HepG2 (cell line): Measurements from ENCODE around the gene IL32. TPM values are rescaled to one million over a fixed set of nuclear protein-coding genes. Genes with fewer than 3 reads are reported as not detected.

Source experiments
- ATAD3A ChIP-seq: sonication (generic); formaldehyde crosslinking; IDR thresholded peaks from 2 replicates; pipeline ENCODE4 v1.4.0; 2020; ENCODE audit warnings: missing genetic modification reagents
- ERF ChIP-seq: IDR thresholded peaks from 2 replicates; pipeline ENCODE4 v1.6.1; 2018; ENCODE audit warnings: missing biosample characterization, missing genetic modification reagents
- FOSL1 ChIP-seq: sonication (generic); formaldehyde crosslinking; IDR thresholded peaks from 2 replicates; pipeline ENCODE4 v1.9.0; 2021; ENCODE audit warnings: missing genetic modification reagents, borderline replicate concordance
- FOXO1 ChIP-seq: sonication (generic); formaldehyde crosslinking; IDR thresholded peaks from 2 replicates; pipeline ENCODE4 v1.4.0; 2020; ENCODE audit warnings: missing genetic modification reagents
- GABPA ChIP-seq, 2 experiments: IDR thresholded peaks; 2 replicates each; pipeline ENCODE4 v1.6.1; 2011 to 2016; ENCODE audit warnings: low read depth in 2 of 2, low read length in 1 of 2, missing biosample characterization in 1 of 2, missing genetic modification characterization in 1 of 2
- HNF4A ChIP-seq: sonication (generic); formaldehyde crosslinking; IDR thresholded peaks from 2 replicates; pipeline ENCODE4 v1.4.0; 2020; ENCODE audit warnings: missing genetic modification reagents
- HOXA7 ChIP-seq: sonication (generic); formaldehyde crosslinking; IDR thresholded peaks from 2 replicates; pipeline ENCODE4 v1.8.1; 2022; ENCODE audit warnings: mild to moderate bottlenecking, missing genetic modification reagents, moderate library complexity
- MAFF ChIP-seq: IDR thresholded peaks from 2 replicates; pipeline ENCODE4 v1.6.1; 2011; ENCODE audit warnings: low read depth, low read length, improper control_type of control experiment
- PRPF4 ChIP-seq: fragments of 200-400 bp; formaldehyde crosslinking; IDR thresholded peaks from 2 replicates; pipeline ENCODE4 v1.6.1; 2016; ENCODE audit warnings: low read length, low read depth; ENCODE audit not compliant: poor library complexity, severe bottlenecking
- RBAK ChIP-seq: sonication (generic); formaldehyde crosslinking; IDR thresholded peaks from 2 replicates; pipeline ENCODE4 v1.5.1; 2020; ENCODE audit warnings: mild to moderate bottlenecking, missing genetic modification reagents
- RFX1 ChIP-seq: fragments of 450-650 bp; IDR thresholded peaks from 2 replicates; pipeline ENCODE4 v1.6.1; 2017
- RFXAP ChIP-seq: sonication (generic); formaldehyde crosslinking; IDR thresholded peaks from 2 replicates; pipeline ENCODE4 v1.4.0; 2020; ENCODE audit warnings: missing genetic modification reagents, borderline replicate concordance
- TOPORS ChIP-seq: sonication (generic); formaldehyde crosslinking; IDR thresholded peaks from 2 replicates; pipeline ENCODE4 v1.8.0; 2023; ENCODE audit warnings: mild to moderate bottlenecking, missing genetic modification reagents
- ZBTB3 ChIP-seq: sonication (generic); formaldehyde crosslinking; IDR thresholded peaks from 2 replicates; pipeline ENCODE4 v1.4.0; 2020; ENCODE audit warnings: low read depth, mild to moderate bottlenecking, moderate library complexity, missing genetic modification reagents, borderline replicate concordance
- ZBTB42 ChIP-seq: sonication (generic); formaldehyde crosslinking; IDR thresholded peaks from 2 replicates; pipeline ENCODE4 v1.5.0; 2020; ENCODE audit warnings: mild to moderate bottlenecking, missing genetic modification reagents
- ZFP90 ChIP-seq: sonication (generic); formaldehyde crosslinking; IDR thresholded peaks from 2 replicates; pipeline ENCODE4 v1.8.0; 2022; ENCODE audit warnings: missing genetic modification reagents, mild to moderate bottlenecking, inconsistent platforms, borderline replicate concordance
- ZNF256 ChIP-seq: sonication (generic); formaldehyde crosslinking; conservative IDR thresholded peaks from 2 replicates; pipeline ENCODE4 v1.4.0; 2020; ENCODE audit warnings: missing genetic modification reagents
- ZNF607 ChIP-seq: sonication (generic); formaldehyde crosslinking; IDR thresholded peaks from 2 replicates; pipeline ENCODE4 v1.5.1; 2020; ENCODE audit warnings: missing genetic modification reagents, mild to moderate bottlenecking, borderline replicate concordance
- ZNF879 ChIP-seq: sonication (generic); formaldehyde crosslinking; IDR thresholded peaks from 2 replicates; pipeline ENCODE4 v1.8.1; 2023; ENCODE audit warnings: missing genetic modification reagents
- polyA plus RNA-seq, 8 experiments: library from polyadenylated mRNA; depleted of rRNA in 3 of 8; stranded (reverse) in 7 of 8; unstranded in 1 of 8; fragments of >200 nt; fragmentation: Illumina TruSeq in 4 of 8; extraction: Trizol in 4 of 8; gene quantifications; 2 replicates each; pipeline versions ENCODE4 v1.2.1 to v1.2.3, GENCODE V29; 2011 to 2016; ENCODE audit warnings: low read depth in 4 of 8, missing spikeins in 1 of 8, mixed read lengths in 1 of 8; ENCODE audit not compliant: insufficient read depth in 1 of 8
- total RNA-seq, 5 experiments: library from RNA; depleted of rRNA; stranded (reverse); fragments of >200 nt; fragmentation: Illumina TruSeq; extraction: Trizol; gene quantifications; 2 replicates each; pipeline ENCODE4 v1.2.3, GENCODE V29; 2016; ENCODE audit warnings: low read depth in 1 of 5
- TF ChIP-seq, protein P1 (sequence below): sonication (generic); formaldehyde crosslinking; IDR thresholded peaks from 2 replicates; pipeline ENCODE4; 2020; ENCODE audit warnings: missing genetic modification reagents, mild to moderate bottlenecking, borderline replicate concordance
- TF ChIP-seq, protein P2 (sequence below): IDR thresholded peaks from 2 replicates; pipeline ENCODE4 v1.6.1; 2012; ENCODE audit warnings: low read length, improper control_type of control experiment
- TF ChIP-seq, protein P3 (sequence below): sonication (generic); formaldehyde crosslinking; IDR thresholded peaks from 2 replicates; pipeline ENCODE4 v1.4.0; 2020; ENCODE audit warnings: mild to moderate bottlenecking, low read depth, missing genetic modification reagents

Gene IL32
- total and polyA plus RNA-seq, 2 of the 13 experiments (the other 11 are each of a cell fraction or from before 2014, with no cell fraction given) = 115 to 165 TPM

DNA sequence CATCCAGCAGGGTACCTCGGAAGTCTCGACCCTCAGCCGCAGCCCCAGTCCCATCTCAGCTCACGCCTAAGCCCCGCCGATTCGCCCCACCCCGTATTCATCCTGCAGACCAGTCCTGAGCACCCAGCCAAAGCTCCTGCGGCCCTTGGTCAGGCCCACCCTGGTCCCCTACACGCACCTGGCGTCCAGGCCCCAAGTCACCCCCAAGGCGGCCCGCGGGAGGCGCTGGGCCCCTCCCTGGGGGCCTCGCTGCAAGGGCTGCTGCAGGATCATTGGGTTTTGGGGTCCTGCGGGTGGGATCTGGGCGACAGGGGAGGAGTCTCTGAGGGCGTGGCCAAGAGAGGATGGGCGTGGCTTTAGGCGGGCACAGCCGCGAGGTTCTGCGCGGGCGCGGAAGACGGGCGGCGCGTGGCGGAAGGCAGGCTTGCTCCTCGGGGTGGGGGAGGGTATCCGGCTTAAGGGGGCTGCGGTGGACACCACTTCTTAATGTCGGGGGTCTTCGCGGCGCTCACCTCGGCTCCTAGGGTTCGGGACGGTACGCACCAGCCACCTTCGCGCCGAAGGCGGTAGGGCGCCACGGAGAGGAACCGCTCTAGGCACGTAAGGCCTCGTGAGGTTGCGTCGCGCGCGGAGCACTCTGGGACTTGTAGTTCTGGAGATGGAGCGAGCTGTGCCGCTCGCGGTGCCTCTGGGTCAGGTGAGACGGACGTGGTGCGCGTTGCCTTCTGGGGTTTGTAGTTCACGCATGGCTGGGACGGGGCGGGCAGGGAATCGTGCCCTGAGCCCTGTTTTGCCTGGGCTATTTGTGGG is 41.6 kb upstream of the IL32 start, which contains the start of the genes HCFC1R1 and THOC6 (continued):
- TF ChIP-seq, protein P1, sequence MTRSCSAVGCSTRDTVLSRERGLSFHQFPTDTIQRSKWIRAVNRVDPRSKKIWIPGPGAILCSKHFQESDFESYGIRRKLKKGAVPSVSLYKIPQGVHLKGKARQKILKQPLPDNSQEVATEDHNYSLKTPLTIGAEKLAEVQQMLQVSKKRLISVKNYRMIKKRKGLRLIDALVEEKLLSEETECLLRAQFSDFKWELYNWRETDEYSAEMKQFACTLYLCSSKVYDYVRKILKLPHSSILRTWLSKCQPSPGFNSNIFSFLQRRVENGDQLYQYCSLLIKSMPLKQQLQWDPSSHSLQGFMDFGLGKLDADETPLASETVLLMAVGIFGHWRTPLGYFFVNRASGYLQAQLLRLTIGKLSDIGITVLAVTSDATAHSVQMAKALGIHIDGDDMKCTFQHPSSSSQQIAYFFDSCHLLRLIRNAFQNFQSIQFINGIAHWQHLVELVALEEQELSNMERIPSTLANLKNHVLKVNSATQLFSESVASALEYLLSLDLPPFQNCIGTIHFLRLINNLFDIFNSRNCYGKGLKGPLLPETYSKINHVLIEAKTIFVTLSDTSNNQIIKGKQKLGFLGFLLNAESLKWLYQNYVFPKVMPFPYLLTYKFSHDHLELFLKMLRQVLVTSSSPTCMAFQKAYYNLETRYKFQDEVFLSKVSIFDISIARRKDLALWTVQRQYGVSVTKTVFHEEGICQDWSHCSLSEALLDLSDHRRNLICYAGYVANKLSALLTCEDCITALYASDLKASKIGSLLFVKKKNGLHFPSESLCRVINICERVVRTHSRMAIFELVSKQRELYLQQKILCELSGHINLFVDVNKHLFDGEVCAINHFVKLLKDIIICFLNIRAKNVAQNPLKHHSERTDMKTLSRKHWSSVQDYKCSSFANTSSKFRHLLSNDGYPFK = peak; percentile 77; the same call in 1 of the 2 replicates
- TF ChIP-seq ERF (CRISPR knock-in tag) = peak; percentile 86; the same call in 1 of the 2 replicates
- TF ChIP-seq RBAK (CRISPR knock-in tag) = no peak
- no peak for TF ChIP-seq PRPF4
- TF ChIP-seq ZNF879 (CRISPR knock-in tag) = peak; percentile 71; the same call in 1 of the 2 replicates
- no peak for TF ChIP-seq HNF4A (CRISPR knock-in tag)
- TF ChIP-seq FOSL1 (CRISPR knock-in tag) = no peak
- 0 out of 2 replicates have a peak, but pooled peaks have one; percentile 51 for TF ChIP-seq TOPORS
- TF ChIP-seq ZNF256 = no peak
- no peak for TF ChIP-seq ZBTB42 (CRISPR knock-in tag)
- TF ChIP-seq RFXAP (CRISPR knock-in tag) = 0 out of 2 replicates have a peak, but pooled peaks have one; percentile 0
- TF ChIP-seq ATAD3A (CRISPR knock-in tag) = no peak
- no peak for TF ChIP-seq RFX1
- TF ChIP-seq, protein P2, sequence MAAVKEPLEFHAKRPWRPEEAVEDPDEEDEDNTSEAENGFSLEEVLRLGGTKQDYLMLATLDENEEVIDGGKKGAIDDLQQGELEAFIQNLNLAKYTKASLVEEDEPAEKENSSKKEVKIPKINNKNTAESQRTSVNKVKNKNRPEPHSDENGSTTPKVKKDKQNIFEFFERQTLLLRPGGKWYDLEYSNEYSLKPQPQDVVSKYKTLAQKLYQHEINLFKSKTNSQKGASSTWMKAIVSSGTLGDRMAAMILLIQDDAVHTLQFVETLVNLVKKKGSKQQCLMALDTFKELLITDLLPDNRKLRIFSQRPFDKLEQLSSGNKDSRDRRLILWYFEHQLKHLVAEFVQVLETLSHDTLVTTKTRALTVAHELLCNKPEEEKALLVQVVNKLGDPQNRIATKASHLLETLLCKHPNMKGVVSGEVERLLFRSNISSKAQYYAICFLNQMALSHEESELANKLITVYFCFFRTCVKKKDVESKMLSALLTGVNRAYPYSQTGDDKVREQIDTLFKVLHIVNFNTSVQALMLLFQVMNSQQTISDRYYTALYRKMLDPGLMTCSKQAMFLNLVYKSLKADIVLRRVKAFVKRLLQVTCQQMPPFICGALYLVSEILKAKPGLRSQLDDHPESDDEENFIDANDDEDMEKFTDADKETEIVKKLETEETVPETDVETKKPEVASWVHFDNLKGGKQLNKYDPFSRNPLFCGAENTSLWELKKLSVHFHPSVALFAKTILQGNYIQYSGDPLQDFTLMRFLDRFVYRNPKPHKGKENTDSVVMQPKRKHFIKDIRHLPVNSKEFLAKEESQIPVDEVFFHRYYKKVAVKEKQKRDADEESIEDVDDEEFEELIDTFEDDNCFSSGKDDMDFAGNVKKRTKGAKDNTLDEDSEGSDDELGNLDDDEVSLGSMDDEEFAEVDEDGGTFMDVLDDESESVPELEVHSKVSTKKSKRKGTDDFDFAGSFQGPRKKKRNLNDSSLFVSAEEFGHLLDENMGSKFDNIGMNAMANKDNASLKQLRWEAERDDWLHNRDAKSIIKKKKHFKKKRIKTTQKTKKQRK = no peak
- TF ChIP-seq, protein P3, sequence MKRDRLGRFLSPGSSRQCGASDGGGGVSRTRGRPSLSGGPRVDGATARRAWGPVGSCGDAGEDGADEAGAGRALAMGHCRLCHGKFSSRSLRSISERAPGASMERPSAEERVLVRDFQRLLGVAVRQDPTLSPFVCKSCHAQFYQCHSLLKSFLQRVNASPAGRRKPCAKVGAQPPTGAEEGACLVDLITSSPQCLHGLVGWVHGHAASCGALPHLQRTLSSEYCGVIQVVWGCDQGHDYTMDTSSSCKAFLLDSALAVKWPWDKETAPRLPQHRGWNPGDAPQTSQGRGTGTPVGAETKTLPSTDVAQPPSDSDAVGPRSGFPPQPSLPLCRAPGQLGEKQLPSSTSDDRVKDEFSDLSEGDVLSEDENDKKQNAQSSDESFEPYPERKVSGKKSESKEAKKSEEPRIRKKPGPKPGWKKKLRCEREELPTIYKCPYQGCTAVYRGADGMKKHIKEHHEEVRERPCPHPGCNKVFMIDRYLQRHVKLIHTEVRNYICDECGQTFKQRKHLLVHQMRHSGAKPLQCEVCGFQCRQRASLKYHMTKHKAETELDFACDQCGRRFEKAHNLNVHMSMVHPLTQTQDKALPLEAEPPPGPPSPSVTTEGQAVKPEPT = no peak; the same call in 1 of the 2 replicates
- TF ChIP-seq HOXA7 (CRISPR knock-in tag) = no peak
- TF ChIP-seq ZBTB3 (CRISPR knock-in tag) = no peak
- TF ChIP-seq FOXO1 (CRISPR knock-in tag) = peak; percentile 71
- no peak for TF ChIP-seq MAFF
- peak; percentile 89; the same call in 1 of the 2 replicates for TF ChIP-seq ZNF607 (CRISPR knock-in tag)
- TF ChIP-seq ZFP90 (CRISPR knock-in tag) = no peak
- TF ChIP-seq GABPA (IDR thresholded peaks at IDR 0.05; ENCODE audit: low read depth, low read length) = peak; percentile 59
- peak; percentile 89 for TF ChIP-seq GABPA (CRISPR knock-in tag; IDR thresholded peaks at IDR 0.05; ENCODE audit: low read depth)
